ENCODE measurements around the gene HSD11B2. TPM values are rescaled to one million over a fixed set of nuclear protein-coding genes. Genes with fewer than 3 reads are reported as not detected.

HSD11B2 gene
- total RNA-seq, 2 experiments from 2014 or later, result 1.3 to 1.9 TPM

GRCh38 chr16:67395105-67395457, 35.8 kb upstream of the HSD11B2 start:
- CTCF ChIA-PET, result interaction anchor here (1.3 to 1.5 kb wide), 2 partner anchors 30 to 135 kb away, joined by 3 to 4 read pairs; no protein-coding TSS in a partner anchor
- POLR2A ChIA-PET, result no interaction called here

GRCh38 chr16:67395458-67396158, 35.3 kb upstream of the HSD11B2 start:
- POLR2A ChIA-PET, result no interaction called here
- CTCF ChIA-PET, result interaction anchor here (0.6 to 1.5 kb wide), 3 partner anchors 30 to 135 kb away, joined by 3 to 4 read pairs (median 3); no protein-coding TSS in a partner anchor

- ChIA-PET POLR2A (no interaction called here), CTCF (interaction anchor here (0.6 to 1.5 kb wide), 2 partner anchors 118 to 136 kb away, joined by 3 to 4 read pairs; no protein-coding TSS in a partner anchor)
These were observed 34.5 kb upstream of the HSD11B2 start for GRCh38 chr16:67396159-67397035.

- CTCF ChIA-PET, result no interaction called here
- POLR2A ChIA-PET, result no interaction called here
These were observed 33.7 kb upstream of the HSD11B2 start for GRCh38 chr16:67397036-67397801.

- ChIA-PET CTCF (interaction anchor here (0.8 kb wide), 1 partner anchor 30 kb away, joined by 4 read pairs; no protein-coding TSS in a partner anchor), POLR2A (no interaction called here)
These were observed 32.9 kb upstream of the HSD11B2 start for GRCh38 chr16:67397812-67398545.

GRCh38 chr16:67398546-67399217, 32.2 kb upstream of the HSD11B2 start:
- POLR2A ChIA-PET, result no interaction called here
- CTCF ChIA-PET, result interaction anchor here (0.8 to 2.0 kb wide), 3 partner anchors 18 to 138 kb away, joined by 4 to 13 read pairs (median 5); partner anchors contain the start of gene ZDHHC1

- CTCF ChIA-PET, result interaction anchor here (0.6 to 2.0 kb wide), 19 partner anchors 11 to 1234 kb away, joined by 3 to 13 read pairs (median 4); partner anchors contain the start of gene ZDHHC1
- POLR2A ChIA-PET, result no interaction called here
These were observed 31.6 kb upstream of the HSD11B2 start for GRCh38 chr16:67399218-67399733.

- ChIA-PET POLR2A (no interaction called here), CTCF (interaction anchor here (0.6 to 2.0 kb wide), 18 partner anchors 11 to 1233 kb away, joined by 3 to 13 read pairs (median 4); partner anchors contain the start of gene ZDHHC1)
These were observed 30.9 kb upstream of the HSD11B2 start for GRCh38 chr16:67399749-67400704.

- POLR2A ChIA-PET, result no interaction called here
- CTCF ChIA-PET, result no interaction called here
These were observed 30.0 kb upstream of the HSD11B2 start for GRCh38 chr16:67400901-67401300.

GRCh38 chr16:67403976-67404555, 26.9 kb upstream of the HSD11B2 start:
- ChIA-PET CTCF (no interaction called here), POLR2A (no interaction called here)

GRCh38 chr16:67404740-67405226, 26.1 kb upstream of the HSD11B2 start:
- CTCF ChIA-PET, result no interaction called here
- POLR2A ChIA-PET, result no interaction called here

GRCh38 chr16:67405336-67405735, 25.6 kb upstream of the HSD11B2 start:
- ChIA-PET CTCF (interaction anchor here (1.0 kb wide), 1 partner anchor 126 kb away, joined by 3 read pairs; the partner anchor contains the start of gene PLEKHG4), POLR2A (no interaction called here)

GRCh38 chr16:67406111-67406971, 24.6 kb upstream of the HSD11B2 start:
- CTCF ChIA-PET, result interaction anchor here (1.0 kb wide), 1 partner anchor 127 kb away, joined by 3 read pairs; the partner anchor contains the start of gene PLEKHG4
- POLR2A ChIA-PET, result no interaction called here

- ChIA-PET CTCF (interaction anchor here (1.0 kb wide), 1 partner anchor 21 kb away, joined by 4 read pairs; no protein-coding TSS in a partner anchor), POLR2A (no interaction called here)
These were observed 23.6 kb upstream of the HSD11B2 start for GRCh38 chr16:67407176-67407787.

- CTCF ChIA-PET, result interaction anchor here (1.0 kb wide), 1 partner anchor 22 kb away, joined by 4 read pairs; no protein-coding TSS in a partner anchor
- POLR2A ChIA-PET, result no interaction called here
These were observed 23.0 kb upstream of the HSD11B2 start for GRCh38 chr16:67407788-67408452.

All from activated CD8-positive, alpha-beta memory T cell treated with anti-CD3 and anti-CD28 coated beads for 36 hours (primary cell).